ENCODE results near the gene FBF1.

The FBF1 gene

DNA sequence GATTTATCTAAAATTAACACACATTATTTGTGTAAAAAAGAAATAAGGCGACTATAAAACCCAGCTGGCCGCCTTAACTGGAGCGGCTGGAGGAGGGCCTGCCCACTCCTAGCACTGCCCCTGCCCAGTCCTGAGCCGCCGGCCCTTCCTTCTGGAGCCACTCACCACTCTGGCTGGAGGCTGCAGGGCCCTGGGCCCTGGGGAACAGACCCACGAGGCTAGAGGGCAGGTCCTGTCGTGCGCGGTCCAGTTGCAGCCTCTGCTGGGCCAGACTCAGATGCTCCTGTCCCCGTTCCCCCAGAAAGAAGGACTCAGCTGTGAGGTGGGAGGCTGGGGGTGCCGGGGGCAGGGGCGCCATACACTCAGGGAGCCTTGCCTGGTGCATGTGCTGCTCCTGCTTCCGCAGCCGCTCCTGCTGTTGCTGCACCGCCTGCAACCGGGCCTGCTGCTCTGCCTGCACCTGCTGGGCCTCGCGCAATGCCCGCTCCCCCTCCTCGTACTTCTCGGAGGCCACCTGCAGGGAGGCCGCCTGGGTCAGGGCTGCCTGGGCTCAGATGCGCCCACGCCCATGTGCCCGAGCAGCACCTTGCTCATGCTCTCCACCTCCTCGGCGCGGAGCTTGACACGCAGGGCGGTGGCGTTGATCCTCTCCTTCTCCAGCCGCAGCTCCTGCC, 27.2 kb downstream of the FBF1 start:
- no peak for DNase-seq

GRCh38 chr17:75910699-75911098, 30.1 kb downstream of the FBF1 start:
- no peak for DNase-seq

GRCh38 chr17:75909812-75910274, 31.0 kb downstream of the FBF1 start:
- DNase-seq: no peak

DNA sequence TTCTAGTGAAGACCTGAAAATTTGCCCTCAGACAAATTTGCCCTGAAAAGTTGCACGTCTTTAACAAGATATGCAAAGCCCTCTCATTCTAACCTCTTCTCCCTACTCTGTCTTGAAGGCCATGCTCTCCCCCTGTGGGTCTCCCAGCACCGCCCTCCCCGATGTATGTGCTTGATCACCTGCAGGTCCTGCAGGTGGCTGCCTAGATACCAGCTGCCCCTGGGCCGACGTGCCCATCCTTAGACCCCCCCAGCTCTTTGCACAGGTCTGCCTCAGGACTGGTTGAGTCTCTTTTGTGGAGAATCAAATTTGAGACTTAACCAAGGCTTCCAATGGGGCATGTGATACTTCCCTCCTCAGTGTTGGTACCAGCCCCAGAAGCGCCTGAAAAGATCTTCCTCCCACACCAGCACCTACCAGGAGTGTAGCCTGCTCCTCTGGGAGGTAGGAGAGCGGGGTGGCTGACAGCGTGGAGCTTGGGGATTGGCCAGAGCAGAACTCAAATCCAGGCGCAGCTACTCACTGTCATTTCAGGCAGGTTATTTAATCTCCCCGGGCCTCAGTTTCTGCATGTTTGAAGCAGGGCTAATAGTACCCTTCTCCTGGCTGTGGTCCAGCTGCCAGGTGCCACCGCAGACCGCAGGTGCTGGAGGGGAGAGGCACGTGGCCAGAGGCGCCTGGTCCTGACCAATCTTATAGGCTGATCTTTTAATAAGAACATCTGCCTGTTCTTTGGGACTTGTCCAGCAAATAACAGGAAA, 31.6 kb downstream of the FBF1 start:
- DNase-seq: no peak

DNA sequence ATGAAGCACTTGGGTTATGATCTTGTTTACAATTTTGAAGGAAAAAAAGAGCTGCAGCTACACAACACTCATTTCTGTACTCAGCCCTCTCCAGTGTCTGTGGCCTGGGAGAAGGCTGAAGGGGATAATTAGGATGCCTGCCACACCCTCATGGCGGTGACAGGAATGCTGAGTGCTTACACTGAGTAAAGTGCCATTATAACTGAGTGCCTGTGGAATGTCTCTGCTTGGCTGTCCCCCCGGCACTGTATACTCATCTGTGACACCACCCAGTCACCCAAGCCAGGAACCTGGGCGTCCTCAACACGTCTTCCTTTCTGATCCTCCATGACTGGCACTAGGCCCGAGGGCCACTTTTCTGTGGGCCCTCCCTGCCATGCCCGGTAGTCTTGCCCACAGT, 32.6 kb downstream of the FBF1 start:
- DNase-seq: no peak

DNA sequence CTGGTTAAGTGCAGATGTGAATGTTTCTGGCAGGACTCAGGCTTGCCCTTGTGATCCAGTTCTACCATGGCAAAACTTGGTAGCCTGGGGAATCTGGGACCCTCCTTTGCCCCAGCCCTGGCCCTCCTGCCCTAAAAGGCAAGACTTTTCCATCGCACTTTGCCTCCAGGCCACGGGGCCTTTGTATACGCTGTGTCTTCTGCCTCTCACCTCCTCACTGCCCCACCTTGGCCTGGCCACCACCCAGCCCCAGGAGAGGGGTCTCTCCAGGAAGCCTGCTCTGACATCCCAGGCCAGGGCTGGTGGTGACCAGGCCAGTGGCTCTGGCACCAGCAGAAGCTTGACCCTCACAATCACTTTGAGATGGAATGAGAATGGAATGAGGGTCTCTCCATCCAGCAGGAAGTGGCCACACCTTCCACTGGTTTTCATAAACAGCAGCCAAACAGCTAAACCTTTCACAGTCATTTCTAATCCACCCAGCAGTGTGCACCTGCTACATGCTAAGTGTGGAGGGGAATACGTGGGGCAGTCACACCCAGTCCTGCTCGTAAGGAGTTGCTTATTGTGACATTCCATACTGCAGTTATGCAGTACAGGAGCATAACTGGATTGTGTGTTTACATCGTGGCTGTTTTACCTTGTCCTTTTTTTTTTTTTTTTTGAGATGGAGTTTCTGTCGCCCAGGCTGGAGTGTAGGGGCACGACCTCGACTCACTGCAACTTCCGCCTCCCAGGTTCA, 34.5 kb downstream of the FBF1 start:
- no peak for DNase-seq

GRCh38 chr17:75904749-75905521, 35.9 kb downstream of the FBF1 start, which contains the start of gene MRPL38:
TSS of gene MRPL38 (minus strand) at chr17:75904884. CDS start at chr17:75904875, 9 bp downstream.
- peak; percentile 96 for DNase-seq

DNA sequence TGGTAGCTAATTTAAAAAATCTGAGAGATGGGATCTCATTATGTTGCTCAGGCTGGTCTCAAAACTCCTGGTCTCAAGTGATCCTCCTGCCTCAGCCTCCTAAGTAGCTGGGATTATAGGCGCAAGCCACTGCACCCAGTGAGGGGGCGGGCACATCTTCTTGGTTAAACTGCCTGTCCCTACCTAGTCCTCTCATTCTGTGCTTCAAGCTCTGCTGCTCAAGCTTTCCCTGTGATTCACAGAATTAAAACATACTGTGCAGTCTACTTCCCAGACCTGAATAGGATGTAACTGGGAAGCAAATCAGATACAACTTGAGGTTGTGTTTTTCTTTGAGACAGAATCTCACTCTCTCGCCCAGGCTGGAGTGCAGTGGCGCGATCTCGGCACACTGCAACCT, 38.4 kb downstream of the FBF1 start:
- DNase-seq: no peak

GRCh38 chr17:75901727-75902126, 39.1 kb downstream of the FBF1 start:
- no peak for DNase-seq

- no peak for DNase-seq
These were observed 39.9 kb downstream of the FBF1 start for GRCh38 chr17:75900691-75901533.

GRCh38 chr17:75899767-75900468, 40.9 kb downstream of the FBF1 start:
- no peak for DNase-seq

GRCh38 chr17:75899353-75899752, 41.5 kb downstream of the FBF1 start:
- no peak for DNase-seq

- DNase-seq: no peak
These were observed 42.1 kb downstream of the FBF1 start for GRCh38 chr17:75898791-75899190.

- no peak for DNase-seq
These were observed 42.8 kb downstream of the FBF1 start for GRCh38 chr17:75898065-75898464.

- no peak for DNase-seq
These were observed 43.5 kb downstream of the FBF1 start for GRCh38 chr17:75897160-75898019.

- peak; percentile 71 for DNase-seq
These were observed 44.3 kb downstream of the FBF1 start, which contains the start of gene TRIM65 for GRCh38 chr17:75896415-75897159. TSS of gene TRIM65 (minus strand) at chr17:75896951. CDS start at chr17:75896937, 14 bp downstream.

- DNase-seq: no peak
These were observed 45.3 kb downstream of the FBF1 start for GRCh38 chr17:75895370-75896155.

GRCh38 chr17:75894049-75894733, 46.7 kb downstream of the FBF1 start:
- DNase-seq: no peak
